Gastrocnemius medialis (tissue), 4 donors: ENCODE data around the gene VAV1. TPM values are rescaled to one million over a fixed set of nuclear protein-coding genes. Genes with fewer than 3 reads are reported as not detected.

Source experiments
- ATAC-seq, 2 donors: fragments of 150-250 bp; one replicate each; pipeline ENCODE4 v1.9.1; 2016
- DNase-seq, 2 donors: peaks; one replicate each; pipeline ENCODE4 v3.0.0-alpha.2; 2019
- H3K27ac ChIP-seq, 4 donors: fragments of 200-600 bp; sonication (generic); 1 replicate in 1 of 4; 2 replicates in 3 of 4; pipeline ENCODE4 v1.5.1; 2016 to 2018; ENCODE audit warnings: mild to moderate bottlenecking in 2 of 4, moderate library complexity in 1 of 4
- H3K27me3 ChIP-seq, 3 donors: fragments of 200-600 bp; sonication (generic) in 2 of 3; 1 replicate in 1 of 3; 2 replicates in 2 of 3; pipeline versions ENCODE4 v1.5.1 to v1.6.0; 2016 to 2019; ENCODE audit warnings: mild to moderate bottlenecking in 1 of 3, moderate library complexity in 1 of 3
- H3K36me3 ChIP-seq, 2 donors: fragments of 200-600 bp; sonication (generic) in 1 of 2; one replicate each; pipeline ENCODE4 v1.5.1; 2017 to 2018
- H3K4me1 ChIP-seq, 2 donors: fragments of 200-600 bp; sonication (generic) in 1 of 2; one replicate each; pipeline ENCODE4 v1.5.1; 2016 to 2017; ENCODE audit warnings: mild to moderate bottlenecking in 2 of 2
- H3K4me3 ChIP-seq, 4 donors: fragments of 200-600 bp; sonication (generic) in 3 of 4; 1 replicate in 1 of 4; 2 replicates in 3 of 4; pipeline ENCODE4 v1.5.1; 2016 to 2019; ENCODE audit warnings: mild to moderate bottlenecking in 2 of 4
- H3K9me3 ChIP-seq, 3 donors: fragments of 200-600 bp; sonication (generic) in 2 of 3; 1 replicate in 1 of 3; 2 replicates in 2 of 3; pipeline ENCODE4 v1.5.1; 2016 to 2019
- POLR2A ChIP-seq, 2 donors: fragments of 450-650 bp; IDR thresholded peaks; one replicate each; pipeline ENCODE4 v1.6.1; 2017; ENCODE audit warnings: antibody characterized with exemption in 2 of 2, mild to moderate bottlenecking in 2 of 2, moderate library complexity in 2 of 2
- in situ Hi-C, 4 donors: fragments of 200-750 bp; cut with MboI; loops; one replicate each; pipeline versions ENCODE4 v1.15.0 to v1.8.0; 2017; ENCODE audit warnings: low sequenced_read_pairs in 4 of 4
- intact Hi-C: fragments of 100-400 bp; cut with DNase I; formaldehyde crosslinking; loops from one replicate; pipeline ENCODE4 v1.15.1; 2023; ENCODE audit warnings: low total_unique reads
- total RNA-seq, 4 donors: library from RNA; depleted of rRNA; stranded (reverse); fragments of >200 nt; gene quantifications; one replicate each; pipeline versions ENCODE4 v1.1.0 to v1.2.3, GENCODE V29; 2016
- TF ChIP-seq, protein P1 (sequence below), 5 experiments: fragments of 450-650 bp in 3 of 5; fragments of 200-600 bp in 2 of 5; sonication (generic) in 2 of 5; IDR thresholded peaks in 4 of 5; conservative IDR thresholded peaks in 1 of 5; 1 replicate in 4 of 5; 2 replicates in 1 of 5; pipeline ENCODE4 v1.5.1; 2016 to 2019; ENCODE audit warnings: antibody characterized with exemption in 5 of 5, mild to moderate bottlenecking in 3 of 5, moderate library complexity in 3 of 5

Gene VAV1
- total RNA-seq, 4 donors from 2014 or later, result 0.63 to 1.8 (median 0.96) TPM

DNA sequence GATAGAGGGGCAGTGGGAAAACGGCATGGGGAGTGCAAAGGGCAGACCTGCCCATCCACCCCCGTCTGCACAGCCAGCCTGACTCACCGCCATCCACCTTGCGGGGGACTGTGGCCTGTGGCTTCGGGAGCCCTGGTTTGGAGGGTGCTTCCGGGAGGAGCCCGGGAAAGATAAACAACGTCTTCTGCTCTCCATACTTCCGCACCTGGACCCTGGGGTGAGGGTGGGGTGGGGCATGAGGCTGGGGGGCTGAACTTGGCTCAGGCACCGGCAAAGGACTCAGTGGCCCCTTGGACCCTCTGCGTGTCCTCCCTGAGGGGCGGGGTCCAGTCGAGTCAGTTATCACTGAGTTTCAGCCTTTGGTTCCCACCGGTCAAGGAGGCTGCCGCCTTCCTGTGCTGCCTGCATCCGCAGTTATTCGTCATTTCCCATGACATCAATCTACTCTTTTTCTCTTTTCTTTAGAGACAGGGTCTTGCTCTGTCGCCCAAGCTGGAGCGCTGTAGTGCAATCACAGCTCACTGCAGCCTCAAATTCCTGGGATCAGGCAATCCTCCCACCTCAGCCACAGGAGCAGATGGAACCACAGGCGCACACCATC lies 38.3 kb upstream of the VAV1 start:
- no peaks in the 10 kb centered on the region for H3K27me3 ChIP-seq
- peaks cover 0 to 24% of the 10 kb centered on the region in 2 donors for H3K36me3 ChIP-seq
- H3K4me1 ChIP-seq, result peaks cover 21 to 27% of the 10 kb centered on the region in 2 donors
- DNase-seq, result no peak
- no peak for TF ChIP-seq POLR2A (IDR thresholded peaks at IDR 0.05)
- TF ChIP-seq, protein P1, sequence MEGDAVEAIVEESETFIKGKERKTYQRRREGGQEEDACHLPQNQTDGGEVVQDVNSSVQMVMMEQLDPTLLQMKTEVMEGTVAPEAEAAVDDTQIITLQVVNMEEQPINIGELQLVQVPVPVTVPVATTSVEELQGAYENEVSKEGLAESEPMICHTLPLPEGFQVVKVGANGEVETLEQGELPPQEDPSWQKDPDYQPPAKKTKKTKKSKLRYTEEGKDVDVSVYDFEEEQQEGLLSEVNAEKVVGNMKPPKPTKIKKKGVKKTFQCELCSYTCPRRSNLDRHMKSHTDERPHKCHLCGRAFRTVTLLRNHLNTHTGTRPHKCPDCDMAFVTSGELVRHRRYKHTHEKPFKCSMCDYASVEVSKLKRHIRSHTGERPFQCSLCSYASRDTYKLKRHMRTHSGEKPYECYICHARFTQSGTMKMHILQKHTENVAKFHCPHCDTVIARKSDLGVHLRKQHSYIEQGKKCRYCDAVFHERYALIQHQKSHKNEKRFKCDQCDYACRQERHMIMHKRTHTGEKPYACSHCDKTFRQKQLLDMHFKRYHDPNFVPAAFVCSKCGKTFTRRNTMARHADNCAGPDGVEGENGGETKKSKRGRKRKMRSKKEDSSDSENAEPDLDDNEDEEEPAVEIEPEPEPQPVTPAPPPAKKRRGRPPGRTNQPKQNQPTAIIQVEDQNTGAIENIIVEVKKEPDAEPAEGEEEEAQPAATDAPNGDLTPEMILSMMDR (IDR thresholded peaks at IDR 0.05 in 4 of 5, conservative IDR thresholded peaks at IDR 0.05 in 1 of 5), result no peak
- intact Hi-C loops (loop anchor here (10.0 kb wide), 3 partner anchors 279 to 891 kb away; partner anchors contain the start of genes NDUFA11, PET100, SLC25A23 and VMAC), in situ Hi-C loops (loop anchor here in 2 of 4 donors (10.0 to 25.0 kb wide), 3 partner anchors 131 to 347 kb away; partner anchors contain the start of genes GTF2F1 (in 1 of the 2), PSPN (in 1 of the 2) and TUBB4A (in 1 of the 2))
- no peaks in the 10 kb centered on the region for H3K9me3 ChIP-seq
- H3K27ac ChIP-seq, result no peak overlapping the region
- no peak for ATAC-seq
- no peak overlapping the region for H3K4me3 ChIP-seq

DNA sequence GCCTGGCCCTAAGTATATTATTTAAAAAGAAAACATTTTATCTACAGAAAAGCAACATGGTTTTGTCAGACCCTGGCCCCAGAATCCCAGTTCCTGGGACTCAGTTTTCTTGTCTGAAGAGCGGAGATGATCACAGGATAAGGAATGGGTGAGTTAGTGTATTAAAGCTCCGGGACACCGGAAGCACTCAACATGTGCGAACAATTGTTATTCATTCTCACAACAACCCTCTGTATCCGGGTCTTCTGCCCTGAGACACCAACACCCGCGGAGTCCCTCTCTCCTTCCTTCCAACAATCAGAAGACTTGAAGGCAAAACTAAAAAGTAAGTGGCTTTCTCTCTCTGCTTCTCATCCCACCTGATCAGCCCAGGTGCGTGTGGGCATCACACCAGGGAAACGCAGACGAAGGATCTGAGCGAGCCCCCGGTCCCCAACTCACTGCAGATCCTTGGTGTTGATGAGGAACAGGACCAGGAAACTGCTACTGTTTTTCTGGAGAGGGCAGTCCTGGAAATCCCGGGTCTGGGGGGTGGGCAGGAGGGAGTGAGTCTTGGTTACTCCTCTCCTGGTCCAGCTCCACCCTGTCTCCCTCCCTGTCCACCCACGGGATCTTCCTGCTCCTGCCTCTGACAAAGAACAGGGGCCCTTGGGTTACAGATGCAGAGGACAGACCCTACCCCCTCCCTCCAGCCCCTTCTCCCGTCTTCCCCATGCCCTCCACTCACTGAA lies 37.2 kb upstream of the VAV1 start:
- ATAC-seq (no peak), DNase-seq (no peak)
- Histone ChIP-seq H3K27me3 (no peaks in the 10 kb centered on the region), H3K27ac (peak overlapping the region in 2 of 4 donors; percentile 91 to 95), H3K9me3 (no peaks in the 10 kb centered on the region), H3K4me3 (no peak overlapping the region), H3K4me1 (peaks cover 21 to 28% of the 10 kb centered on the region in 2 donors), H3K36me3 (peaks cover 0 to 24% of the 10 kb centered on the region in 2 donors)
- intact Hi-C loops (loop anchor here (5.0 to 10.0 kb wide), 4 partner anchors 203 to 889 kb away; partner anchors contain the start of genes NDUFA11, PET100, SLC25A23 and TNFSF9), in situ Hi-C loops (loop anchor here in 2 of 4 donors (10.0 to 25.0 kb wide), 3 partner anchors 129 to 348 kb away; partner anchors contain the start of genes GTF2F1 (in 1 of the 2), PSPN (in 1 of the 2) and TUBB4A (in 1 of the 2))
- TF ChIP-seq, protein P1 (IDR thresholded peaks at IDR 0.05 in 4 of 5, conservative IDR thresholded peaks at IDR 0.05 in 1 of 5), result no peak
- no peak for TF ChIP-seq POLR2A (IDR thresholded peaks at IDR 0.05)

DNA sequence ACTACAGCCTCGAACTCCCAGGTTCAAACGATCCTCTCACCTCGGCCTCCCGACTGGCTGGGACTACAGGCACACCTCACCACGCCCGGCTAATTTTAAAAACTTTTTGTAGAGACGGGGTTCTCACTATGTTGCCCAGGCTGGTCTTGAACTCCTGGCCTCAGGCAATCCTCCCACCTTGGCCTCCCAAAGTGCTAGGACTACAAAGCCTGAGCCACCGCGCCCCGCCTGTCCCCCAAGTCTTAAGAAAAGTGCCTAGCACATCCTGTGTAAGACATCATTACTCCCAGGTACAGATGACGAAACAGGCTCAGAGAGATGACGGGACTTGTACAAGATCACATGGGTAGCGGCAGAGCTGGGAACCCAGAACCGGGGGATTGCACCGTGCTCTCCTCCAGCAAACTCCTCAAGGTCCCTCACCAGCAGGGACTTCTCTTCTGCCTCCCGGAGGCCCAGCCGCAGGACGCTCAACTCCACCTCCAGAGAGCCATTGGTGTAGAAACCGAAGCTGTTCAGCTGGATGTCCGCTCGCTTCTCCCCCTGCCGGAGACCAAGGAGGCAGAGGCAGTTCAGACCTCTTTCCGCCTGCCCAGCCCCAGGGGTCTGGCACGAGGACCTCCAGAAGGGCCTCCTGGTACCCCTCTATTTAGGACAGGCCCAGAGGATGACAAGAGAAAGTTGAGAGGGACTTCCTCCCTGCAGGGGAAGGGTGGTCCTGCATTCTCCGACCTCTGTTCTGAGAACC lies 36.2 kb upstream of the VAV1 start:
- intact Hi-C loops, result loop anchor here (2.0 to 10.0 kb wide), 5 partner anchors 204 to 888 kb away; partner anchors contain the start of genes NDUFA11, PET100, SLC25A23 and TNFSF9
- no peaks in the 10 kb centered on the region for H3K27me3 ChIP-seq
- in situ Hi-C loops, result loop anchor here in 2 of 4 donors (10.0 to 25.0 kb wide), 3 partner anchors 128 to 349 kb away; partner anchors contain the start of genes GTF2F1 (in 1 of the 2), PSPN (in 1 of the 2) and TUBB4A (in 1 of the 2)
- peaks cover 25 to 34% of the 10 kb centered on the region in 2 donors for H3K4me1 ChIP-seq
- peak; percentile 17 to 18 for TF ChIP-seq POLR2A (IDR thresholded peaks at IDR 0.05)
- TF ChIP-seq, protein P1 (IDR thresholded peaks at IDR 0.05 in 4 of 5, conservative IDR thresholded peaks at IDR 0.05 in 1 of 5), result peak; percentile 19 to 62 (median 50)
- H3K27ac ChIP-seq, result peak overlapping the region; percentile 91 to 97 (median 95)
- peak overlapping the region; percentile 83 to 98 (median 88) for H3K4me3 ChIP-seq
- peaks cover 0 to 21% of the 10 kb centered on the region in 2 donors for H3K36me3 ChIP-seq
- DNase-seq (peak; percentile 48 to 68), ATAC-seq (no peak)
- H3K9me3 ChIP-seq, result no peaks in the 10 kb centered on the region

DNA sequence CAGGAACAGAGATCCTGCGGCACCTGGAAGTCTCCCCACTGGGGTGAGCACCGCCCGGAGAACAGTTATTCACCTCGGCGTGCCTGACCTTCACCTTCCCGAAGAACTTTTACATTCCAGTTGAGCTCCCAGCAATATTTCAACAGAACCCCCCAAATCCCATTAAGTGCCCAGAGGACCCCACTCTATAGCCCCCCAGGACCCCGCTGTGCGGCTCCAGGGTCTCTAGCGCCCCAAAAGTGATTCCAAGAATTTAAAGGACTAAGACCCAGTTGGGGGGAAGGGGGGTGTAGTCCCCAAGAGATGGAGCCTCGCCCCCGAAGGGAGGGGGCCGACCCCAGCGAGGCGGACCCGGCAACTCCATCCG lies 35.6 kb upstream of the VAV1 start:
- no peak for ATAC-seq
- TF ChIP-seq POLR2A (IDR thresholded peaks at IDR 0.05), result no peak
- TF ChIP-seq, protein P1 (IDR thresholded peaks at IDR 0.05 in 4 of 5, conservative IDR thresholded peaks at IDR 0.05 in 1 of 5), result no peak
- Histone ChIP-seq H3K36me3 (peaks cover 0 to 16% of the 10 kb centered on the region in 2 donors), H3K9me3 (no peaks in the 10 kb centered on the region), H3K4me1 (peaks cover 31 to 40% of the 10 kb centered on the region in 2 donors), H3K4me3 (peak overlapping the region; percentile 83 to 98 (median 88)), H3K27ac (peak overlapping the region; percentile 91 to 97 (median 95)), H3K27me3 (no peaks in the 10 kb centered on the region)
- intact Hi-C loops, result loop anchor here (1.0 to 10.0 kb wide), 6 partner anchors 205 to 888 kb away; partner anchors contain the start of genes NDUFA11, PET100, SLC25A23 and TNFSF9
- in situ Hi-C loops, result loop anchor here in 2 of 4 donors (10.0 to 25.0 kb wide), 3 partner anchors 128 to 350 kb away; partner anchors contain the start of genes GTF2F1 (in 1 of the 2), PSPN (in 1 of the 2) and TUBB4A (in 1 of the 2)
- DNase-seq, result no peak
